Neural cell (in vitro differentiated cells): ENCODE data around the gene RANBP9. TPM values are rescaled to one million over a fixed set of nuclear protein-coding genes. Genes with fewer than 3 reads are reported as not detected.

Source experiments
- H2AFZ ChIP-seq: fragments of 200-600, 300-800 bp; sonication (generic), shearing (Covaris generic); 2 replicates; pipeline ENCODE4 v1.6.0; 2014; ENCODE audit warnings: low read depth, mild to moderate bottlenecking, antibody characterized with exemption, low read length, moderate library complexity
- H3F3A ChIP-seq: fragments of 200-600 bp; shearing (Covaris generic); 2 replicates; pipeline ENCODE4 v1.6.1; 2016; ENCODE audit warnings: mild to moderate bottlenecking, moderate library complexity, mixed read lengths, antibody characterized with exemption, low read length; ENCODE audit not compliant: insufficient read depth, poor library complexity, severe bottlenecking
- H3K27ac ChIP-seq: fragments of 200-600, 300-800 bp; sonication (generic), shearing (Covaris generic); 2 replicates; pipeline ENCODE4 v1.5.1; 2014; ENCODE audit warnings: mild to moderate bottlenecking, low read length, moderate library complexity
- H3K27me3 ChIP-seq: fragments of 300-800, 200-600 bp; sonication (generic), shearing (Covaris generic); 2 replicates; pipeline ENCODE4 v1.6.0; 2014; ENCODE audit warnings: mild to moderate bottlenecking, low read depth, low read length, moderate library complexity; ENCODE audit not compliant: insufficient read depth
- H3K36me3 ChIP-seq: fragments of 300-800, 200-600 bp; sonication (generic), shearing (Covaris generic); 2 replicates; pipeline ENCODE4 v1.5.1; 2014; ENCODE audit warnings: mild to moderate bottlenecking, antibody characterized with exemption, low read length, moderate library complexity; ENCODE audit not compliant: insufficient read depth
- H3K4me2 ChIP-seq: fragments of 300-800, 200-600 bp; sonication (generic), shearing (Covaris generic); 2 replicates; pipeline ENCODE4 v1.6.0; 2014; ENCODE audit warnings: mild to moderate bottlenecking, low read length
- H3K4me3 ChIP-seq: fragments of 300-800, 200-600 bp; sonication (generic), shearing (Covaris generic); 2 replicates; pipeline ENCODE4 v1.5.1; 2014; ENCODE audit warnings: mild to moderate bottlenecking, low read length, moderate library complexity
- H3K79me2 ChIP-seq: fragments of 200-600 bp; shearing (Covaris generic); replicated peaks from 2 replicates; pipeline ENCODE4 v1.6.0; 2014; ENCODE audit warnings: mild to moderate bottlenecking, low read length, moderate library complexity; ENCODE audit not compliant: insufficient read depth
- H3K9ac ChIP-seq: fragments of 300-800, 200-600 bp; sonication (generic), shearing (Covaris generic); 2 replicates; pipeline ENCODE4 v1.6.1; 2016; ENCODE audit warnings: mild to moderate bottlenecking, low read length, mixed read lengths
- H3K9me2 ChIP-seq: fragments of 200-600 bp; shearing (Covaris generic); 2 replicates; pipeline ENCODE4 v1.6.1; 2016; ENCODE audit warnings: mild to moderate bottlenecking, low read length, mixed read lengths; ENCODE audit not compliant: insufficient read depth
- H3K9me3 ChIP-seq: fragments of 200-600, 300-800 bp; sonication (generic), shearing (Covaris generic); 2 replicates; pipeline ENCODE4 v1.6.1; 2016; ENCODE audit warnings: mild to moderate bottlenecking, mixed run types, low read length, moderate library complexity, mixed read lengths
- H4K20me1 ChIP-seq: fragments of 200-600 bp; shearing (Covaris generic); 2 replicates; pipeline ENCODE4 v1.6.1; 2016; ENCODE audit warnings: mild to moderate bottlenecking, mixed run types; ENCODE audit not compliant: insufficient read depth
- EP300 ChIP-seq: fragments of 450-650 bp; conservative IDR thresholded peaks from 2 replicates; pipeline ENCODE4 v1.6.1; 2014; ENCODE audit warnings: antibody characterized with exemption, mild to moderate bottlenecking, moderate library complexity; ENCODE audit not compliant: poor library complexity, severe bottlenecking
- EZH2 ChIP-seq: fragments of 200-600, 300-800 bp; shearing (Covaris generic), sonication (generic); IDR thresholded peaks from 2 replicates; pipeline ENCODE4 v1.6.1; 2014; ENCODE audit warnings: antibody characterized with exemption, low read length, borderline replicate concordance, mild to moderate bottlenecking; ENCODE audit not compliant: insufficient read depth, poor library complexity, severe bottlenecking
- MXI1 ChIP-seq: fragments of 450-650 bp; conservative IDR thresholded peaks from 2 replicates; pipeline ENCODE4 v1.6.1; 2014; ENCODE audit warnings: antibody characterized with exemption, mild to moderate bottlenecking; ENCODE audit not compliant: poor library complexity, severe bottlenecking
- POLR2AphosphoS5 ChIP-seq: IDR thresholded peaks from 2 replicates; pipeline ENCODE4 v1.6.1; 2012
- RAD21 ChIP-seq: fragments of 450-650 bp; conservative IDR thresholded peaks from 2 replicates; pipeline ENCODE4 v1.6.1; 2014; ENCODE audit warnings: antibody characterized with exemption, mild to moderate bottlenecking, moderate library complexity
- SMC3 ChIP-seq: fragments of 450-650 bp; conservative IDR thresholded peaks from 2 replicates; pipeline ENCODE4 v1.6.1; 2014; ENCODE audit warnings: antibody characterized with exemption, mild to moderate bottlenecking, moderate library complexity; ENCODE audit not compliant: poor library complexity
- TAF1 ChIP-seq: IDR thresholded peaks from 2 replicates; pipeline ENCODE4 v1.6.1; 2012; ENCODE audit warnings: low read depth
- polyA plus RNA-seq: library from polyadenylated mRNA; depleted of rRNA; stranded (reverse); fragments of >200 nt; gene quantifications from 2 replicates; pipeline ENCODE4 v1.2.3, GENCODE V29; 2014
- TF ChIP-seq, protein P1 (sequence below): IDR thresholded peaks from 2 replicates; pipeline ENCODE4 v1.6.1; 2012; ENCODE audit warnings: borderline replicate concordance
- TF ChIP-seq, protein P2 (sequence below): fragments of 450-650 bp; IDR thresholded peaks from 2 replicates; pipeline ENCODE4 v1.5.1; 2014; ENCODE audit warnings: antibody characterized with exemption, mild to moderate bottlenecking, moderate library complexity; ENCODE audit not compliant: poor library complexity, severe bottlenecking

The RANBP9 gene
- polyA plus RNA-seq, 1 donor from 2014 or later = 52.2 TPM

DNA sequence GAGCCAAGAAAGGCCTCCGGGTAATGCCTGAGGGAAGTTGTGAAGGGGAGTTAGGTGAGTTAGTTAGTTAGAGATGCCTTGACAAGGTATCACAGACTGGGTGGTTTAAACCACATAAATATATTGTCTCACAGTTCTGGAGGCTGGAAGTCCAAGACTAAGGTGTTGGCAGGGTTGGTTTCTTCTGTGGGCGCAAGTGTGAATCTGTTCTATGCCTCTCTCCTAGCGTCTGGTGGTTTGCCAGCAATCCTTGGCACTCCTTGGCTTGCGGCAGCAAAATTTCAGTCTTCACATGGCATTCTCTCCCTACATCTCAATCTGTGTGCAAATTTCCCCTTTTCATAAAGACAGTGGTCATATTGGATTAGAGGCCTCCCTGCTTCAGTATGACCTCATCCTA, 29.7 kb upstream of the RANBP9 start:
- Histone ChIP-seq H3K9ac (no peak overlapping the region), H3K79me2 (no peaks in the 10 kb centered on the region), H4K20me1 (no peaks in the 10 kb centered on the region), H3K27ac (no peak overlapping the region), H3K27me3 (no peaks in the 10 kb centered on the region), H2AFZ (no peak overlapping the region), H3F3A (no peaks in the 10 kb centered on the region), H3K9me3 (no peaks in the 10 kb centered on the region), H3K4me2 (no peak overlapping the region), H3K9me2 (no peaks in the 10 kb centered on the region), H3K36me3 (no peaks in the 10 kb centered on the region), H3K4me3 (no peak overlapping the region)
- no peak for TF ChIP-seq EZH2
- no peak for TF ChIP-seq POLR2AphosphoS5
- TF ChIP-seq, protein P1, sequence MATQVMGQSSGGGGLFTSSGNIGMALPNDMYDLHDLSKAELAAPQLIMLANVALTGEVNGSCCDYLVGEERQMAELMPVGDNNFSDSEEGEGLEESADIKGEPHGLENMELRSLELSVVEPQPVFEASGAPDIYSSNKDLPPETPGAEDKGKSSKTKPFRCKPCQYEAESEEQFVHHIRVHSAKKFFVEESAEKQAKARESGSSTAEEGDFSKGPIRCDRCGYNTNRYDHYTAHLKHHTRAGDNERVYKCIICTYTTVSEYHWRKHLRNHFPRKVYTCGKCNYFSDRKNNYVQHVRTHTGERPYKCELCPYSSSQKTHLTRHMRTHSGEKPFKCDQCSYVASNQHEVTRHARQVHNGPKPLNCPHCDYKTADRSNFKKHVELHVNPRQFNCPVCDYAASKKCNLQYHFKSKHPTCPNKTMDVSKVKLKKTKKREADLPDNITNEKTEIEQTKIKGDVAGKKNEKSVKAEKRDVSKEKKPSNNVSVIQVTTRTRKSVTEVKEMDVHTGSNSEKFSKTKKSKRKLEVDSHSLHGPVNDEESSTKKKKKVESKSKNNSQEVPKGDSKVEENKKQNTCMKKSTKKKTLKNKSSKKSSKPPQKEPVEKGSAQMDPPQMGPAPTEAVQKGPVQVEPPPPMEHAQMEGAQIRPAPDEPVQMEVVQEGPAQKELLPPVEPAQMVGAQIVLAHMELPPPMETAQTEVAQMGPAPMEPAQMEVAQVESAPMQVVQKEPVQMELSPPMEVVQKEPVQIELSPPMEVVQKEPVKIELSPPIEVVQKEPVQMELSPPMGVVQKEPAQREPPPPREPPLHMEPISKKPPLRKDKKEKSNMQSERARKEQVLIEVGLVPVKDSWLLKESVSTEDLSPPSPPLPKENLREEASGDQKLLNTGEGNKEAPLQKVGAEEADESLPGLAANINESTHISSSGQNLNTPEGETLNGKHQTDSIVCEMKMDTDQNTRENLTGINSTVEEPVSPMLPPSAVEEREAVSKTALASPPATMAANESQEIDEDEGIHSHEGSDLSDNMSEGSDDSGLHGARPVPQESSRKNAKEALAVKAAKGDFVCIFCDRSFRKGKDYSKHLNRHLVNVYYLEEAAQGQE = no peak
- TF ChIP-seq MXI1 = no peak
- TF ChIP-seq EP300 = no peak
- TF ChIP-seq, protein P2, sequence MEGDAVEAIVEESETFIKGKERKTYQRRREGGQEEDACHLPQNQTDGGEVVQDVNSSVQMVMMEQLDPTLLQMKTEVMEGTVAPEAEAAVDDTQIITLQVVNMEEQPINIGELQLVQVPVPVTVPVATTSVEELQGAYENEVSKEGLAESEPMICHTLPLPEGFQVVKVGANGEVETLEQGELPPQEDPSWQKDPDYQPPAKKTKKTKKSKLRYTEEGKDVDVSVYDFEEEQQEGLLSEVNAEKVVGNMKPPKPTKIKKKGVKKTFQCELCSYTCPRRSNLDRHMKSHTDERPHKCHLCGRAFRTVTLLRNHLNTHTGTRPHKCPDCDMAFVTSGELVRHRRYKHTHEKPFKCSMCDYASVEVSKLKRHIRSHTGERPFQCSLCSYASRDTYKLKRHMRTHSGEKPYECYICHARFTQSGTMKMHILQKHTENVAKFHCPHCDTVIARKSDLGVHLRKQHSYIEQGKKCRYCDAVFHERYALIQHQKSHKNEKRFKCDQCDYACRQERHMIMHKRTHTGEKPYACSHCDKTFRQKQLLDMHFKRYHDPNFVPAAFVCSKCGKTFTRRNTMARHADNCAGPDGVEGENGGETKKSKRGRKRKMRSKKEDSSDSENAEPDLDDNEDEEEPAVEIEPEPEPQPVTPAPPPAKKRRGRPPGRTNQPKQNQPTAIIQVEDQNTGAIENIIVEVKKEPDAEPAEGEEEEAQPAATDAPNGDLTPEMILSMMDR = no peak
- no peak for TF ChIP-seq RAD21
- TF ChIP-seq SMC3 = no peak
- no peak for TF ChIP-seq TAF1

- no peaks in the 10 kb centered on the region for H3K36me3 ChIP-seq
- H3K9ac ChIP-seq = no peak overlapping the region
- no peaks in the 10 kb centered on the region for H3K27me3 ChIP-seq
- no peaks in the 10 kb centered on the region for H3K9me2 ChIP-seq
- no peak overlapping the region for H2AFZ ChIP-seq
- H3K4me2 ChIP-seq = no peak overlapping the region
- H3K79me2 ChIP-seq = no peaks in the 10 kb centered on the region
- H3K9me3 ChIP-seq = no peaks in the 10 kb centered on the region
- H3F3A ChIP-seq = no peaks in the 10 kb centered on the region
- H4K20me1 ChIP-seq = no peaks in the 10 kb centered on the region
- H3K27ac ChIP-seq = no peak overlapping the region
- TF ChIP-seq EP300 (no peak), TAF1 (no peak), RAD21 (no peak)
- H3K4me3 ChIP-seq = no peak overlapping the region
Measured at GRCh38 chr6:13735031-13735430, 23.4 kb upstream of the RANBP9 start.

GRCh38 chr6:13733178-13733887, 21.7 kb upstream of the RANBP9 start:
- no peaks in the 10 kb centered on the region for H3K79me2 ChIP-seq
- no peaks in the 10 kb centered on the region for H3K9me3 ChIP-seq
- no peak overlapping the region for H3K27ac ChIP-seq
- H4K20me1 ChIP-seq = no peaks in the 10 kb centered on the region
- no peaks in the 10 kb centered on the region for H3K9me2 ChIP-seq
- no peak overlapping the region for H3K4me3 ChIP-seq
- H3K27me3 ChIP-seq = no peaks in the 10 kb centered on the region
- TF ChIP-seq, protein P2 = no peak
- TF ChIP-seq RAD21 (no peak), EZH2 (no peak), MXI1 (no peak), SMC3 (no peak), POLR2AphosphoS5 (no peak), TAF1 (no peak), EP300 (no peak)
- H3K4me2 ChIP-seq = no peak overlapping the region
- no peaks in the 10 kb centered on the region for H3K36me3 ChIP-seq
- H3K9ac ChIP-seq = no peak overlapping the region
- H3F3A ChIP-seq = no peaks in the 10 kb centered on the region
- H2AFZ ChIP-seq = no peak overlapping the region
